ENCODE results near the gene OVCH2.
A peak's percentile ranks its signal among the peaks of the same experiment; 100 is the strongest.

GRCh38 chr11:7665473-7666291 is 40.6 kb downstream of the OVCH2 start:
- no peak for TF ChIP-seq SREBF2 (IDR thresholded peaks at IDR 0.05; ENCODE audit: low read length)
- no peak for TF ChIP-seq FOS (IDR thresholded peaks at IDR 0.05; ENCODE audit: borderline replicate concordance, extremely low read depth, insufficient read length)
- no peak for TF ChIP-seq CREM (IDR thresholded peaks at IDR 0.05; ENCODE audit: low read depth)
- peak; percentile 91 for TF ChIP-seq SMC3 (IDR thresholded peaks at IDR 0.05; ENCODE audit: borderline replicate concordance, low read length)
- no peak for TF ChIP-seq PAX5 (IDR thresholded peaks at IDR 0.05; ENCODE audit: borderline replicate concordance, low read depth, low read length)
- TF ChIP-seq POLR2AphosphoS5 (IDR thresholded peaks at IDR 0.05; ENCODE audit: low read length) = peak; percentile 38; the same call in 1 of the 2 replicates
- no peak for TF ChIP-seq ATF7 (IDR thresholded peaks at IDR 0.05; ENCODE audit: low read depth)
- TF ChIP-seq EZH2 (IDR thresholded peaks at IDR 0.05; ENCODE audit: borderline replicate concordance, control insufficient read depth, low read depth, low read length) = no peak
